ENCODE results near the gene DAPK1. TPM values are rescaled to one million over a fixed set of nuclear protein-coding genes. Genes with fewer than 3 reads are reported as not detected.

DAPK1 gene
- total RNA-seq, 1 donor from 2014 or later: 0.79 TPM

GRCh38 chr9:87520172-87520683, 22.6 kb downstream of the DAPK1 start:
- TF ChIP-seq, protein P1, sequence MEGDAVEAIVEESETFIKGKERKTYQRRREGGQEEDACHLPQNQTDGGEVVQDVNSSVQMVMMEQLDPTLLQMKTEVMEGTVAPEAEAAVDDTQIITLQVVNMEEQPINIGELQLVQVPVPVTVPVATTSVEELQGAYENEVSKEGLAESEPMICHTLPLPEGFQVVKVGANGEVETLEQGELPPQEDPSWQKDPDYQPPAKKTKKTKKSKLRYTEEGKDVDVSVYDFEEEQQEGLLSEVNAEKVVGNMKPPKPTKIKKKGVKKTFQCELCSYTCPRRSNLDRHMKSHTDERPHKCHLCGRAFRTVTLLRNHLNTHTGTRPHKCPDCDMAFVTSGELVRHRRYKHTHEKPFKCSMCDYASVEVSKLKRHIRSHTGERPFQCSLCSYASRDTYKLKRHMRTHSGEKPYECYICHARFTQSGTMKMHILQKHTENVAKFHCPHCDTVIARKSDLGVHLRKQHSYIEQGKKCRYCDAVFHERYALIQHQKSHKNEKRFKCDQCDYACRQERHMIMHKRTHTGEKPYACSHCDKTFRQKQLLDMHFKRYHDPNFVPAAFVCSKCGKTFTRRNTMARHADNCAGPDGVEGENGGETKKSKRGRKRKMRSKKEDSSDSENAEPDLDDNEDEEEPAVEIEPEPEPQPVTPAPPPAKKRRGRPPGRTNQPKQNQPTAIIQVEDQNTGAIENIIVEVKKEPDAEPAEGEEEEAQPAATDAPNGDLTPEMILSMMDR (IDR thresholded peaks at IDR 0.05; ENCODE audit: insufficient read depth, low read length, severe bottlenecking): no peak
- DNase-seq (ENCODE audit: low read depth): no peak
- no peak for FAIRE-seq
- H3K4me3 ChIP-seq (ENCODE audit: low read depth, low read length): no peak overlapping the region
- no peaks in the 10 kb centered on the region for H3K27me3 ChIP-seq (ENCODE audit: control insufficient read depth, insufficient read depth, low read length)
- no peaks in the 10 kb centered on the region for H3K36me3 ChIP-seq (ENCODE audit: control insufficient read depth, insufficient read depth, low read length)

GRCh38 chr9:87521834-87522233, 24.2 kb downstream of the DAPK1 start:
- TF ChIP-seq, protein P1 (IDR thresholded peaks at IDR 0.05; ENCODE audit: insufficient read depth, low read length, severe bottlenecking): no peak
- DNase-seq (ENCODE audit: low read depth): no peak
- no peaks in the 10 kb centered on the region for H3K27me3 ChIP-seq (ENCODE audit: control insufficient read depth, insufficient read depth, low read length)
- H3K36me3 ChIP-seq (ENCODE audit: control insufficient read depth, insufficient read depth, low read length): no peaks in the 10 kb centered on the region
- FAIRE-seq: no peak
- H3K4me3 ChIP-seq (ENCODE audit: low read depth, low read length): no peak overlapping the region

DNA sequence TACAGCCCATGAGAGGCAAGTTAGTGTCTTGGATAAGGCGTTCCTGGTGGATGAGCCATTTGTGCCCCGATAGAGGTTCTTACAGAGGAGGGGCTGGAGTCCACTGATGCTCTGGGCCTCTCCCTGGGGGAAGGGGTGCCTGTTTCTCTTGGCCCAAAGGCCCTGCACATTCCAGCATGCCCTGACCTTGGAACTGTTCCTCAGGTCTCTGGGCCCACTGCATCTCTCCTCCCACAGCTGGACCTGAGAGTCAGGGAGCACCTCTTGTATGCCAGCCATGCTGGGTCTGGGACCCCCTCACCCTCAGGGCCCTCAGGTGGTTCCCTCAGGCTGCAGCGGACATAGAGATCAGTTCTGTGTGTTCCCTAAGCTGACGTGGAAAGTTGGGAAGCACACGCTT, 26.4 kb downstream of the DAPK1 start:
- Histone ChIP-seq H3K4me3 (ENCODE audit: low read depth, low read length) (no peak overlapping the region), H3K36me3 (ENCODE audit: control insufficient read depth, insufficient read depth, low read length) (no peaks in the 10 kb centered on the region), H3K27me3 (ENCODE audit: control insufficient read depth, insufficient read depth, low read length) (no peaks in the 10 kb centered on the region)
- TF ChIP-seq, protein P1 (IDR thresholded peaks at IDR 0.05; ENCODE audit: insufficient read depth, low read length, severe bottlenecking): no peak
- FAIRE-seq: no peak
- DNase-seq (ENCODE audit: low read depth): no peak

DNA sequence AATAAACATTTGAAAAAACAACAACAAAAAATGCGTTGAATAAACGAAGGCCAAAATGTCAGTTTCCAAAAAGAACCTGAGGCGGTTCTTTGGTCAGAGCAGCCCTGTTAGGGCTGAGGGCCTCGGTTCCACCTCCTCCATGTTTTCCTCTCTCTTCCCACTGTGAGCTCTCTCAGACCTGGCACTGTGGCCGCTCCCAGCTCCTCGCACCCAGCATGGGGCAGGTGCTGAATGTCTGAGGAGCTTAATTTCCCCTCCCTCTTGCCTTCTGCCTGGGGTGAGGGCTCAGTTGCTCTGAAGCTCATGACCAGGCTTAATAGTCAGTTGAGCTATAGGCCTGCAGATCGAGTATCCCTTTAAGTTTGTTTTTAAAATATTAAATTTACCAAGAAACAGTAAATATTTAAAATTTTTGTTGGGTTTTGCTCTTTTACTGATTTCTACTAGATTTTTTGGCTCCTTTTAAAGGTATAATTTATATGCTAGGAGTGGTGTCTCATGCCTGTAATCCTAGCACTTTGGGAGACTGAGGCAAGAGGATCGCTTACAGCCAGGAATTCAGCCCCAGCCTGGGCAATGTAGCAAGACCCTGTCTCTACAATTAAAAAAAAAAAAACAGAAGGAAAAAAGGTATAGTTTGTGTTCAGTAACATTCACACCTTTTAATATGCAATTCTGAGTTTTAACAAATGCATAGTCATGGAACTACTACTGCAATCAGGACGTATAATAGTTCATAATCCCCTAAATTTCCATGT, 28.1 kb downstream of the DAPK1 start:
- Histone ChIP-seq H3K4me3 (ENCODE audit: low read depth, low read length) (no peak overlapping the region), H3K27me3 (ENCODE audit: control insufficient read depth, insufficient read depth, low read length) (no peaks in the 10 kb centered on the region), H3K36me3 (ENCODE audit: control insufficient read depth, insufficient read depth, low read length) (no peaks in the 10 kb centered on the region)
- DNase-seq (ENCODE audit: low read depth) (no peak), FAIRE-seq (no peak)
- TF ChIP-seq, protein P1 (IDR thresholded peaks at IDR 0.05; ENCODE audit: insufficient read depth, low read length, severe bottlenecking): no peak

- TF ChIP-seq, protein P1 (IDR thresholded peaks at IDR 0.05; ENCODE audit: insufficient read depth, low read length, severe bottlenecking): no peak
- Histone ChIP-seq H3K27me3 (ENCODE audit: control insufficient read depth, insufficient read depth, low read length) (no peaks in the 10 kb centered on the region), H3K4me3 (ENCODE audit: low read depth, low read length) (no peak overlapping the region), H3K36me3 (ENCODE audit: control insufficient read depth, insufficient read depth, low read length) (no peaks in the 10 kb centered on the region)
- FAIRE-seq: no peak
- DNase-seq (ENCODE audit: low read depth): no peak
Measured at GRCh38 chr9:87527211-87527916, 29.7 kb downstream of the DAPK1 start.
